HepG2 (cell line): ENCODE data around the gene GOLGA6L4. TPM values are rescaled to one million over a fixed set of nuclear protein-coding genes. Genes with fewer than 3 reads are reported as not detected.
"Not testable (repeated sequence)": the region's sequence is repeated elsewhere in the genome, so short reads cannot be mapped to it uniquely, and the experiment has no call there.

Source experiments
- ATAC-seq: fragments of 200-7000 bp; cut with Tn5 transposase; 3 replicates; pipeline ENCODE4 v1.9.1; 2020; ENCODE audit warnings: mild to moderate bottlenecking, moderate library complexity
- Bru-seq: library from RNA; stranded (reverse); fragments of 400-500 nt; gene quantifications from one replicate; lab custom pipeline; 2021; lab: Mats Ljungman, UMichigan
- BruChase-seq, 2 experiments: library from RNA; stranded (reverse); fragments of 400-500 nt; gene quantifications; one replicate each; lab custom pipeline; 2021; lab: Mats Ljungman, UMichigan
- BruUV-seq: library from RNA; stranded (reverse); fragments of 400-500 nt; replicated peaks from 2 replicates; lab custom pipeline; 2021; lab: Mats Ljungman, UMichigan
- CTCF ChIA-PET: fragments of 300-600 bp; formaldehyde crosslinking; extraction: SDS; loops from one replicate; lab custom pipeline; 2021; ENCODE audit warnings: low total read pairs, inconsistent platforms, low intra/inter-chr PET ratio; lab: Yijun Ruan, JAX
- POLR2A ChIA-PET: fragments of 350-600 bp; sonication (Branson Sonifier 250); formaldehyde crosslinking; loops from one replicate; lab custom pipeline; 2020; ENCODE audit warnings: antibody characterized with exemption, inconsistent platforms; lab: Yijun Ruan, JAX
- DNase-seq: peaks from one replicate; pipeline ENCODE4 v3.0.0-alpha.2; 2015; ENCODE audit warnings: low spot score
- FAIRE-seq: peaks from 3 replicates; lab custom pipeline; 2011; peaks lifted over from hg19 to GRCh38; lab: Jason Lieb, UNC
- H2AFZ ChIP-seq: one replicate; pipeline ENCODE4 v1.6.1; 2011; ENCODE audit warnings: low read length, inconsistent platforms
- H3K27ac ChIP-seq: fragments of 300-600 bp; 3 replicates; pipeline ENCODE4 v1.8.0; 2011; ENCODE audit warnings: mixed run types, mild to moderate bottlenecking, mixed read lengths, low read length, inconsistent platforms; ENCODE audit not compliant: insufficient read depth; ENCODE audit errors: extremely low read length
- H3K27me3 ChIP-seq, 2 experiments: fragments of 200-600 bp in 1 of 2; 2 replicates in 1 of 2; 3 replicates in 1 of 2; pipeline versions ENCODE4 v1.6.0 to v1.8.0; 2011; ENCODE audit warnings: low read length in 2 of 2, mild to moderate bottlenecking in 2 of 2, moderate library complexity in 2 of 2, inconsistent platforms in 1 of 2; ENCODE audit not compliant: insufficient read depth in 2 of 2, control insufficient read depth in 1 of 2
- H3K36me3 ChIP-seq, 2 experiments: fragments of 200-600 bp in 1 of 2; replicated peaks in 1 of 2; 2 replicates in 1 of 2; 3 replicates in 1 of 2; pipeline versions ENCODE4 v1.5.1 to v1.8.0; 2011; ENCODE audit warnings: low read length in 2 of 2, inconsistent platforms in 1 of 2; ENCODE audit not compliant: insufficient read depth in 2 of 2, control insufficient read depth in 1 of 2
- H3K4me1 ChIP-seq: 2 replicates; pipeline ENCODE4 v1.5.1; 2012; ENCODE audit warnings: low read length, inconsistent platforms; ENCODE audit not compliant: insufficient read depth
- H3K4me2 ChIP-seq: 2 replicates; pipeline ENCODE4 v1.6.0; 2011; ENCODE audit warnings: low read depth, low read length, inconsistent platforms
- H3K4me3 ChIP-seq, 3 experiments: fragments of 200-600 bp in 1 of 3; sonication (generic), shearing (Covaris generic) in 1 of 3; replicated peaks in 1 of 3; 2 replicates each; pipeline ENCODE4 v1.5.1; 2011 to 2016; ENCODE audit warnings: low read length in 3 of 3, inconsistent platforms in 2 of 3, low read depth in 2 of 3, mild to moderate bottlenecking in 2 of 3, control low read depth in 1 of 3, mixed read lengths in 1 of 3; ENCODE audit not compliant: insufficient read depth in 1 of 3
- H3K79me2 ChIP-seq: one replicate; pipeline ENCODE4 v1.6.1; 2011; ENCODE audit warnings: low read length, inconsistent platforms; ENCODE audit not compliant: insufficient read depth
- H3K9ac ChIP-seq: 2 replicates; pipeline ENCODE4 v1.6.0; 2011; ENCODE audit warnings: mild to moderate bottlenecking, low read depth, low read length, inconsistent platforms; ENCODE audit not compliant: insufficient read depth
- H3K9me3 ChIP-seq: 2 replicates; pipeline ENCODE4 v1.5.1; 2012; ENCODE audit warnings: mild to moderate bottlenecking, low read length
- H4K20me1 ChIP-seq: 2 replicates; pipeline ENCODE4 v1.6.0; 2011; ENCODE audit warnings: inconsistent platforms, mild to moderate bottlenecking, low read length, moderate library complexity; ENCODE audit not compliant: insufficient read depth
- WGBS: methylation state at CpG from one replicate; pipeline ENCODE4 v1.1.6; 2017; ENCODE audit warnings: low lambda C conversion rate; 5-methylcytosine and 5-hydroxymethylcytosine counted together
- in situ Hi-C: cut with HindIII; loops from 2 replicates; pipeline ENCODE4 v1.10.0; 2017; ENCODE audit warnings: low pct_unique_long_range_greater_than_20kb; ENCODE audit not compliant: extremely low pct_ligation_motif_present
- intact Hi-C: fragments of 100-400 bp; cut with micrococcal nuclease; formaldehyde crosslinking; loops from one replicate; pipeline ENCODE4 v1.10.0; 2022; ENCODE audit not compliant: unreplicated experiment
- long read RNA-seq, 2 experiments: library from RNA in 1 of 2; library from polyadenylated mRNA in 1 of 2; stranded (forward) in 1 of 2; unstranded in 1 of 2; transcript quantifications; one replicate each; pipeline ENCODE4 v2.0.0, GENCODE V29; 2019 to 2022
- polyA minus RNA-seq, 3 experiments: library from RNA; depleted of rRNA, polyadenylated mRNA; stranded (reverse); fragments of >200 nt; gene quantifications; 2 replicates each; pipeline ENCODE4 v1.2.3, GENCODE V29; 2011; ENCODE audit warnings: low replicate concordance in 1 of 3
- polyA plus RNA-seq, 8 experiments: library from polyadenylated mRNA; depleted of rRNA in 3 of 8; stranded (reverse) in 7 of 8; unstranded in 1 of 8; fragments of >200 nt; fragmentation: Illumina TruSeq in 4 of 8; extraction: Trizol in 4 of 8; gene quantifications; 2 replicates each; pipeline versions ENCODE4 v1.2.1 to v1.2.3, GENCODE V29; 2011 to 2016; ENCODE audit warnings: low read depth in 4 of 8, missing spikeins in 1 of 8, mixed read lengths in 1 of 8; ENCODE audit not compliant: insufficient read depth in 1 of 8
- total RNA-seq, 5 experiments: library from RNA; depleted of rRNA; stranded (reverse); fragments of >200 nt; fragmentation: Illumina TruSeq; extraction: Trizol; gene quantifications; 2 replicates each; pipeline ENCODE4 v1.2.3, GENCODE V29; 2016; ENCODE audit warnings: low read depth in 1 of 5

GOLGA6L4 gene
- total RNA-seq (2016; rRNA removed; fragmentation: Illumina TruSeq; extraction: Trizol) (0.81 and 1.7 TPM in 2 replicates), polyA plus RNA-seq (2011; rRNA removed) (1.6 and 2.0 TPM in 2 replicates), polyA minus RNA-seq (2011; rRNA and poly(A)+ RNA removed; ENCODE audit: low replicate concordance) (1.2 and 1.6 TPM in 2 replicates), Bru-seq, nascent RNA (percentile 26 among the genes with signal in this experiment), BruChase-seq, experiment 1, labeled RNA remaining after a 6-hour chase (percentile 32 among the genes with signal in this experiment), BruChase-seq, experiment 2, labeled RNA remaining after a 2-hour chase (percentile 27 among the genes with signal in this experiment)
- 4.5 and 4.9 TPM in 2 replicates for total RNA-seq (2016; cell fraction: cytosol; rRNA removed; fragmentation: Illumina TruSeq; extraction: Trizol; ENCODE audit: low read depth)
- 0.56 and 2.1 TPM in 2 replicates for total RNA-seq (2016; cell fraction: insoluble cytoplasmic fraction; rRNA removed; fragmentation: Illumina TruSeq; extraction: Trizol)
- total RNA-seq (2016; cell fraction: membrane; rRNA removed; fragmentation: Illumina TruSeq; extraction: Trizol): 1.5 and 2.0 TPM in 2 replicates
- 4.3 and 7.5 TPM in 2 replicates for total RNA-seq (2016; cell fraction: nucleus; rRNA removed; fragmentation: Illumina TruSeq; extraction: Trizol)
- polyA plus RNA-seq (2011; cell fraction: cytosol; rRNA removed): 0.26 and 0.30 TPM in 2 replicates
- polyA plus RNA-seq (2011; cell fraction: nucleus; rRNA removed): 4.1 and 5.1 TPM in 2 replicates
- 2.8 and 3.5 TPM in 2 replicates for polyA plus RNA-seq (2012)
- 0.20 and 0.54 TPM in 2 replicates for polyA plus RNA-seq (2016; cell fraction: cytosol; fragmentation: Illumina TruSeq; extraction: Trizol; ENCODE audit: low read depth)
- polyA plus RNA-seq (2016; cell fraction: insoluble cytoplasmic fraction; fragmentation: Illumina TruSeq; extraction: Trizol; ENCODE audit: low read depth): 1.2 and 1.3 TPM in 2 replicates
- polyA plus RNA-seq (2016; cell fraction: membrane; fragmentation: Illumina TruSeq; extraction: Trizol; ENCODE audit: low read depth): 0.46 and 0.69 TPM in 2 replicates
- 23.3 and 29.6 TPM in 2 replicates for polyA plus RNA-seq (2016; cell fraction: nucleus; fragmentation: Illumina TruSeq; extraction: Trizol; ENCODE audit: insufficient read depth, low read depth)
- polyA minus RNA-seq (2011; cell fraction: cytosol; rRNA and poly(A)+ RNA removed): 0.30 and 0.53 TPM in 2 replicates
- polyA minus RNA-seq (2011; cell fraction: nucleus; rRNA and poly(A)+ RNA removed): 3.5 and 5.6 TPM in 2 replicates
- long read RNA-seq, experiment 1: 0 reads
- long read RNA-seq, experiment 2: 0 reads

GRCh38 chr15:84235573-84235972 lies at the start of gene GOLGA6L4:
TSS of gene GOLGA6L4 (plus strand) at chr15:84235773. CDS start at chr15:84235835, 62 bp downstream.
- intact Hi-C loops, H3K4me1 ChIP-seq, H4K20me1 ChIP-seq, H3K27me3 ChIP-seq, H3K36me3 ChIP-seq, ATAC-seq, in situ Hi-C loops, POLR2A ChIA-PET, FAIRE-seq, H3K4me2 ChIP-seq, H3K4me3 ChIP-seq, H3K9ac ChIP-seq, H3K79me2 ChIP-seq, DNase-seq, H3K9me3 ChIP-seq, H3K27ac ChIP-seq, H2AFZ ChIP-seq, CTCF ChIA-PET, BruUV-seq: not testable (repeated sequence)
- no CpG with 5 or more reads among the region's 13 CpGs for WGBS

DNA sequence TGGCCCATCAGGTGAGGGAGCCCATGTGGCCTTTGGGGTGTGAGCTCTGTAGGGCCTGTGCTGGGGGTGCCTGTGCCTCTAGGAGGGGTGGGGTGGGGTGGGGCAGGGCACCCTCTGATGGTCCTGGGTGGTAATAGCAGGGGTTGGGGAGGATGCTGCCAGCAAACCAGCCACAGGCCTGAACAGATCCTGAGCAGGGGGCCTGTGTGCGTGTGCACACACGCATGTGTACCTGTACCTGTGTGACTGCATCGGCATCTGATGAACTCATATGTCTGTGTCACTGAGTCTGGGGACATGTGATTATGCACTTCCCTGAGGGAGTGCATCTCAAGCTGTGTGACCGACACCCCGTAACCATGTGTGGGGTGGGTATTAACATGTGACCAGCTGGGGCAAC lies 42.6 kb upstream of the GOLGA6L4 start:
- H3K36me3 ChIP-seq, H3K4me3 ChIP-seq, in situ Hi-C loops, H2AFZ ChIP-seq, H3K9me3 ChIP-seq, H3K4me1 ChIP-seq, CTCF ChIA-PET, H3K4me2 ChIP-seq, POLR2A ChIA-PET, H4K20me1 ChIP-seq, H3K79me2 ChIP-seq, FAIRE-seq, H3K9ac ChIP-seq, H3K27me3 ChIP-seq, BruUV-seq, H3K27ac ChIP-seq, DNase-seq, intact Hi-C loops: not testable (repeated sequence)
- peak; percentile 38; the same call in 2 of the 3 replicates for ATAC-seq
- no CpG with 5 or more reads among the region's 5 CpGs for WGBS

- WGBS: no CpG with 5 or more reads among the region's 8 CpGs
- intact Hi-C loops, FAIRE-seq, H2AFZ ChIP-seq, POLR2A ChIA-PET, H3K4me2 ChIP-seq, H3K27me3 ChIP-seq, H3K9ac ChIP-seq, H3K4me1 ChIP-seq, DNase-seq, CTCF ChIA-PET, H3K9me3 ChIP-seq, BruUV-seq, H3K36me3 ChIP-seq, in situ Hi-C loops, H3K79me2 ChIP-seq, H3K4me3 ChIP-seq, H4K20me1 ChIP-seq, H3K27ac ChIP-seq: not testable (repeated sequence)
- peak; percentile 94 for ATAC-seq
Observed at GRCh38 chr15:84195603-84196002, 40.0 kb upstream of the GOLGA6L4 start.
